HG03097 (cell line): ENCODE results near the gene ATP9A.
"Not testable (repeated sequence)": the region's sequence is repeated elsewhere in the genome, so short reads cannot be mapped to it uniquely, and the experiment has no call there.

Source experiments
- ATAC-seq: cut with Tn5 transposase; IDR thresholded peaks from one replicate; pipeline ENCODE4 v1.9.1; 2021; ENCODE audit not compliant: unreplicated experiment, low FRiP score

The ATP9A gene

GRCh38 chr20:51797357-51798025, 29.3 kb upstream of the ATP9A start:
- ATAC-seq = no peak

GRCh38 chr20:51796340-51796739, 28.1 kb upstream of the ATP9A start:
- ATAC-seq = no peak

- ATAC-seq = no peak
Observed at GRCh38 chr20:51792960-51793359, 24.8 kb upstream of the ATP9A start.

GRCh38 chr20:51791626-51792025, 23.4 kb upstream of the ATP9A start:
- ATAC-seq = no peak

GRCh38 chr20:51790256-51790655, 22.1 kb upstream of the ATP9A start:
- no peak for ATAC-seq

- no peak for ATAC-seq
Observed at GRCh38 chr20:51789434-51789833, 21.2 kb upstream of the ATP9A start.

GRCh38 chr20:51788822-51789221, 20.6 kb upstream of the ATP9A start:
- ATAC-seq = no peak

GRCh38 chr20:51784299-51784698, 16.1 kb upstream of the ATP9A start:
- ATAC-seq = no peak

GRCh38 chr20:51778229-51778759, 10.1 kb upstream of the ATP9A start:
- not testable (repeated sequence) for ATAC-seq

GRCh38 chr20:51775241-51775640, 7.1 kb upstream of the ATP9A start:
- no peak for ATAC-seq

- ATAC-seq = no peak
Observed at GRCh38 chr20:51772236-51772635, 4.0 kb upstream of the ATP9A start.

GRCh38 chr20:51769976-51770615, 1.9 kb upstream of the ATP9A start:
- no peak for ATAC-seq

GRCh38 chr20:51768759-51769517, 748 bp upstream of the ATP9A start:
- no peak for ATAC-seq

- ATAC-seq = no peak
Observed at GRCh38 chr20:51766994-51767866, 960 bp downstream of the ATP9A start.

GRCh38 chr20:51765381-51765780, 2.8 kb downstream of the ATP9A start:
- ATAC-seq = not testable (repeated sequence)

GRCh38 chr20:51763965-51764602, 4.1 kb downstream of the ATP9A start:
- ATAC-seq = no peak

GRCh38 chr20:51760905-51761546, 7.2 kb downstream of the ATP9A start:
- ATAC-seq = no peak

- ATAC-seq = no peak
Observed at GRCh38 chr20:51759769-51760510, 8.2 kb downstream of the ATP9A start.
